Measurements from ENCODE around the gene CYP39A1.

Gene CYP39A1

DNA sequence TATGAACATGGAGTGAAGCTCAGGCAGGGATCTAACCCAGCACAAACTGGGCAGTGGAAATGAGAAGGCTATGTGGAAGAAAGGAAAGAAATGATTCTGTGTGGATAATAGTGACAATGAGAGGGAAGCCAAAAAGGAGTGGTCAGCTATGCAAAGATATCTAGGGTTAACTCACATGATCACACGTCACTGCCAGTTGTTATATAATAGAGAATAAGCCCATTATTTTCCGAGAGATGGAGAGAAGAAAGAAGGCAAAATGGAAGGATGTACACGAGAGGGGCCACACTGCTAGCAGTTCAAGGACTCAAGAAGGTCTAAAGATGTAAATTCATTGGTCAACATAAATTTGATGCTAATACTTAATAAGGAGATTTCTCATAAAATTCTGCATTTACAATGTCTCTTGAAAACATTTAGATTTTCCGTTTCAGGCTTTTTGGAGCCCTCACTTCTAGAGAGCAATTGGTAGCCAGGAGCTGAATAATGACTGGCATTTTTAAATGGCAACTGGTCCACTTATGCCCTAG, 142.6 kb downstream of the CYP39A1 start:
- DNase-seq, result no peak

DNA sequence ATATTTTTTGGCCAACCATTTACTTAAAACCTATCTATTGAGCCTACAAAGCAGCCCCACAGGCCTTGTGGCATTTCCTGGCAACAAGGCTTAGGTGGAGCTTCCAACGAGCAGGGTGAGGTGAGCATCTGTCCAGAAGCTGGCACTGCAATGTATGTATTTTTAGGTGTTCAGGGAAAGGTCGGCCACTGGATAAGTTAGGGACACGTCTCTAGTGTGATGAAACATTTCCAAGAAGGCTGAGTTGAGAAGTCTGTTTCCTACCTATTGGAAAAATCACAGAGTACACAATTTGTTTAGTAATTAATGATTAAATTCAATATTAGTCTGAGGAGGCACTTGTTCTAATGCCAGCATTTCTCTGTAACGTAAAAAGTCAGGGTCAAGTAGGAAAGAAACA, 143.6 kb downstream of the CYP39A1 start:
- no peak for DNase-seq

GRCh38 chr6:46507426-46507825, 145.2 kb downstream of the CYP39A1 start:
- DNase-seq, result no peak

DNA sequence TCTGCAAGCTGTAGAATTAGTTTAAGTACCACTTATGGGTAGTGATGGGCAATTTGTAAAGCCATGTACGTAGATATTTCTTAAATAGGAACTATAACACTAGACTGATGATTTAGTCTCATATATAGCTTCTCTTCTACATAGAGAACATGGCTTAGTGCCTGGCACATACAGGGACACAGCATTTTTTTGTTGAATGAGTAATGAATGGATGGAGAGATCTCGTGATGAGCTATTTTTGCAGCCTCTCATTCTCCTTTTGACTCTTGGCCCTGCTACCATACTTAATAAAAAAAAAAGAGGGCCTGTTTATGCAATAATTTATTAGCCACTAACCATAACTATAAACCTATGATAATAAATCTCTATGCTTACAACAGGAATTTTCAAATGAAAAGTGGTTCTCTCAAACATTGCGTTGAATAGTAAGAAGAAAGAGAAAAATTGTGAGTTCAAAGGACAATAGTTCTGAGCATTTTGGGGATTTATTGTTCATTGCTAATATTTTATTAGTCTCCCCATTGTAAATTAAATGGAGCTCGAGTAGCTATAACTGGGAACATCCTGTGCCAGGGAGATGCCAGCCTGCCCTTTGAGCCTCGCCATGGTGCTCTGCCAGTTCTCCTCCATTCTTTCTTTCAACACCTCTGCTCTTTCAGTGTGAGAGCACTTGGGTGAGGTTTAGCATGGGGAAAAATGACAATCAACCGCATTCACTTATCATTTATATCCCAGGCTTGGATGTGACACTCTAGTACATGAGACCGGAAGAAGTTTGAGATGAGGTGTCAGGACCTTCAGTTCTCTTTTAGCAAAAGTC, 146.7 kb downstream of the CYP39A1 start:
- DNase-seq, result no peak

DNA sequence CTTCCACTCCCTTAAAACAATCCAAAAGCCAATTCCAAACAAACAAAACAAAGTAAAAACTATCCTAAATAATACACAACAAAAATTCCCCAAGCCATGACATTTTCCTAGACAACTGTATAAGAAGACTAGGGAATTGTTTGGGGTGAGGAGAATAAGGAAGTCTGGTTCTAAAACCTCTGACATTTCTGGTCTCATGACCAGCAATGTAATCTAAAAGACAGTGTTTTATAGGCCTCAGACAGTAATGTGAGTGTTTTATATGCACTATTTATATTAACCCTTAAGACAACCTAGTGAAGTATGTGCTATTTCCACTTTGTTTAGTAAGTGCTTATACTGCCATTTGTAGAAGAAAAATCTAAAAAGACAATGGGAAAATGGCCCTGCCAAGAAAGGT, 148.4 kb downstream of the CYP39A1 start:
- no peak for DNase-seq

- no peak for DNase-seq
These were observed 150.0 kb downstream of the CYP39A1 start for GRCh38 chr6:46502486-46503119.

DNA sequence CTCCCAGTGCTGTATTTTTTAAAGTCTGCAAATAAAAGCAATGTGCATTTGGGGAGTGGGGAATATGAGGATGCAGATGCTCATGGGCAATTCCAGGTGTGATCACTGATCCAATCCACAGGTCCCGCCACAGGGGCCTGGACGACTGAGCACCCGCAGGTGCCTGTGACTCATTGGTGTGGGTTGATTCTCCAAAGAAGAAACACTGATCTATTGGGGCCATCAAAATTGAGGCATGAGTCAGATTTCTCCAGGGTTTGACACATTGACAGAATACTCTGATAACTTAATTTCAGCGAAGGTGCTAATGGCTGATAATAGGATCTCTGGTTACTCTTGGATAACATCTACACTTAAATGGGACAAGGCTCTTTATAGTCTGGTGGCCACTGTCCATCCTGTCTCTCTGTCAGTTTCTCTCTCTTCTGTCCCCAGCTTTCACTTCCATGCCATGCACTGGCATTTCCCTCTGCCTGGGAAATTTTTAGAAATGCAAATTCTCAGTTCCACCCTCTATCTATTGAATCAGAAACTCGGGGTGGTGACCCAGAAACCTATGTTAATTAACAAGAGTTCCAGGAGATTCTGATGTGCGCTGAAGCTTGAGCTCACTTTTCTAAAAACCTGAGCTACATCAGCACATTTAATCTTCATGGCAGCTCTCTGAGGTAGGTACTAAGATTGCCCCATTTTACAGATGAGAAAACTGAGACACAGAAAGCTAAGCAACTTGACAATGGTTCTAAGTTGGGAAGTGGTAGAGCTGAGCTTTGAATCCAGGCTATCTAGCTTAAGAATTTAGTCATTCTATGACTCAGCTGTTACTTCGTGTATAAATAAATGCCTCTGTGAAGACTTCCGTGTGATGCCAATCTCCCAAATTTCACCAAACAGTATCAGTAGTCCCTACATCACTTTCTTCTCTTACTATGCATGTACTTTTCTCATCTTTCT, 151.2 kb downstream of the CYP39A1 start:
- no peak for DNase-seq

GRCh38 chr6:46500382-46500781, 152.2 kb downstream of the CYP39A1 start:
- no peak for DNase-seq

Measured in NCI-H2171 treated with DMSO at 0.1 percent for 48 hours (cell line).